GM19351 (cell line): Measurements from ENCODE around the gene S1PR4.
"Not testable (repeated sequence)": the region's sequence is repeated elsewhere in the genome, so short reads cannot be mapped to it uniquely, and the experiment has no call there.

Experiments used
- ATAC-seq: cut with Tn5 transposase; IDR thresholded peaks from one replicate; pipeline ENCODE4 v1.9.1; 2021; ENCODE audit warnings: mild to moderate bottlenecking, moderate library complexity; ENCODE audit not compliant: unreplicated experiment

S1PR4 gene

DNA sequence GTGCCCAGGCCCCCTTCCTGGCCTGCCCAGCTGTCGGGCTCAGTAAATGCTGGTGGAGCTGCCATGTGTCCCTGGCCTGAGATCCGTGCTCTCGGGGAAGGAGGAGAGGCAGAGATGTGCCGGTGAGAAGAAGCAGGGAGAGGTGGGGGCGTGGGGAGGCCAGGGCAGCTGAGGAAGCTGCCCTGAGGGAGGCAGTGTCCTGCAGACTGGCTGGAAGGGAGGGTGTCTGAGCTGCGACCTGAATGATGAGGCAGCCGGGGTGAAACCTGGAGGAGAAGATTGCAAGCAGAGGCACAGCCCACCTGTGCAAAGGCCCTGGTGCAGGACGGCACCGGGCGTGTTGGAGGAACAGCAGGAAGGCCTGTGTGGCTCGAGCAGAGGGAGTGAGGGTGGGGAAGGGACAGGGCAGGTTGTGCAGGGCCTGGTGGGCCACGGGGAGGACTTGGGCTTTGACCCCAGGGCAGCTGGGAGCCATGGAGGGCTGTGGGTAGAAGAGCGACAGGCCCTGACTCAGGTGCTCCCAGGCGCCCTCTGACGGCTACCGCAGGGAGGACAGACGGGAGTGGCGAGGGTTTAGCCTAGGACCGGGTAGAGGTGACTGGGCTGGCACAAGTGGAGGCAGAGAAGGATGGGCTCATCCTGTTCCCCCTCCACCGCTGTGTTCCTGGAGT is 31.9 kb downstream of the S1PR4 start:
- ATAC-seq, result no peak

DNA sequence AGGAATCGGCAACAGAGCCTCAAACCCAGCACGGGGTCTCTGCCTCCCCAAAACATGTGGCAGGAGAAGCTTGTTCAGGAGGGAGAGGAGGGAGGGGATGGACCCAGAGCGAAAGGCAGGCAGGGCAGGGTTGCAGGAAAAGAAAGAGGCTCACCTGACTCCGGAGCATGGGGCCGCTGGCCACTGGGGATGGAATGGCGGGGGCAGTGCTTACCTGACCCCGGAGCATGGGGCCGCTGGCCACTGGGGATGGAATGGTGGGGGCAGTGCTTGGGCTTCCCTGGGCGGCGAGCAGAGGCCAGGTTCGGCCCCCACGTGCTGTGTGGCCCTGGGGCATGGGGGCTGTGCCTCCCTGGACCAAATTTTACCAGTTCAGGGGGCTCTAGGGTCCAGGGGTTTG is 32.6 kb downstream of the S1PR4 start:
- ATAC-seq, result no peak

DNA sequence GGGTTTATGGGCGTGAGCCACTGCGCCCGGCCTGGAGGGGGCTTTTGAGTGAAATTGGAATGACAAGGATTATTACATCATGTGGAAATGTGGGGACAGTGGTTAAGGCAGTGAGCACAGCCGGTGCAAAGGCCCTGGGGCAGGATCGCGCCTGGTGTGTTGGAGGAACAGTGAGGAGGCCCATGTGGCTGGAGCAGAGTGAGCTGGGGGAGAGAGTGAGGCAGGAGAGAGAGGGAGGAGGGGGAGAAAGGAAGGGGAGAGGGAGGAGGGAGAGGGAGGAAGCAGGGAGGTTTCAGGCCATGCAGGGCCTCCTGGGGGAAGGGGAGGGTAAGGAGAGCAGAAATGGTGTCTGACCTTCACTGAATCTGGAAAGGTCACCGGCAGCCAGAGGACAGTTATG is 34.6 kb downstream of the S1PR4 start:
- no peak for ATAC-seq

DNA sequence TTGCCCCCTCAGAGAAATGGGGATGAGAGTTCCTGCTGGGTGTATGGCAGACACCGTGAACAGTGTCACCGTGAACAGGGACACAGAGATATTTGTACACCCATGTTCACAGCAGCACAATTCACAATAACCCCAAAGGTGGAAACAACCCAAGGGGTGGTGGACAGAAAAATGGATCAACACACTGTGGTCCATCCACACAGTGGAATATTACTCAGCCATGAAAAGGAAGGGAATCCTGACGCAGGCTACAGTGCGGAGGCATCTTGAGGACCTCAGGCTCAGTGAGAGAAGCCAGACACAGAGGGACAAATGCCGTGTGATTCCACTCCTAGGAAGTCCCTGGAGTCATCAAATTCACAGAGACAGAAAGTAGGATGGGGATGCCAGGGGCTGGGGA is 38.3 kb downstream of the S1PR4 start:
- ATAC-seq, result no peak

DNA sequence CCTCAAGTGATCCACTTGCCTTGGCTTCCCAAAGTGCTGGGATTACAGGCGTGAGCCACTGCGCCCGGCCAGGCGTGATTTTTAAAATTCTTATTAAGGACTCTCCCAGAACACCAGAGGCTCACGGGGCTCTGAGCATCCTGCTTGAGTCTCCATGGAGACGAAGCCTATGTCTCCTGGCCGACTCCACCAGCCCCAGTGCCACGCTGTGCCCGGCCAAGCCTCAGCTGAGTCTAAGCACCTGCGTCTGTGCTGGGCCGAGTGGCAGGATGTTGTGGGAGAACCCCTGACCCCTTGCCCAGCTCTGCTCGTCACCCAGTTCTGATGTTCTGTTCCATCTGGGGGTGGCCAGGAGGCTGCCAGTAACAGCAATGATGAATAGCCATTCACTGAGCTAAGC is 42.0 kb downstream of the S1PR4 start:
- ATAC-seq, result no peak

DNA sequence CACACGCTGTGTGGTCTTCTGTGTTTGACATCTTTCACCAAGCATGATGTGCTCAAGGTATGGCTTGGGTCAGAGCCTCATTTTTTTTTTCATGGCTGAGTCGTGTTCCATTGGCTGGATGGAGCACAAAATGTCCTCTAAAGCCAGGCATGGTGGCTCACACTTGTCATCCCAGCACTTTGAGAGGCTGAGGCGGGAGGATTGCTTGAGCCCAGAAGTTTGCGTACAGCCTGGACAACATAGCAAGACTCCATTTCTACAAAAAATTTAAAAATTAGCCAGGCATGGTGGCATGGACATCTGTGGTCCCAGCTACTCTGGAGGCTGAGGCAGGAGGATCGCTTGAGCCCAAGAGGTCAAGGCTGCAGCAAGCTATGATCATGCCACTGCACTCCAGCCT is 43.0 kb downstream of the S1PR4 start:
- not testable (repeated sequence) for ATAC-seq

DNA sequence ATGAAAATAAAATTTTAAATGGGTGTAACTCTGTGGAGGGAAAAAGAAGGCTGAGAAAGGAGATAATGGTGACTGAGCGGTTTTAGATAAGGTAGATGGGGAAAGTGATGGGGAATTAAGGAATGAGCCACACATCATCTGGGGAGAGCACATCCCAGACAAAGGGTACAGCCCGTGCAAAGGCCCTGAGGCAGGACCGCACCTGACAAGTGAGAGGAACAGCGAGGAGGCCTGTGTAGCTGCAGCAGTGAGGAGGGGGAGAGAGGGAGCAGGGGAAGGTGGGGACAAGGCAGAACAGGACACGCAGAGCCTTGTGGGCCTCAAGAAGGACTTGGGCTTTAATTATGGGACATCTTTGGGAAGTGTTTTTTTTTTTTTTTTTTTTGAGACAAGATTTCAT is 44.1 kb downstream of the S1PR4 start:
- no peak for ATAC-seq

DNA sequence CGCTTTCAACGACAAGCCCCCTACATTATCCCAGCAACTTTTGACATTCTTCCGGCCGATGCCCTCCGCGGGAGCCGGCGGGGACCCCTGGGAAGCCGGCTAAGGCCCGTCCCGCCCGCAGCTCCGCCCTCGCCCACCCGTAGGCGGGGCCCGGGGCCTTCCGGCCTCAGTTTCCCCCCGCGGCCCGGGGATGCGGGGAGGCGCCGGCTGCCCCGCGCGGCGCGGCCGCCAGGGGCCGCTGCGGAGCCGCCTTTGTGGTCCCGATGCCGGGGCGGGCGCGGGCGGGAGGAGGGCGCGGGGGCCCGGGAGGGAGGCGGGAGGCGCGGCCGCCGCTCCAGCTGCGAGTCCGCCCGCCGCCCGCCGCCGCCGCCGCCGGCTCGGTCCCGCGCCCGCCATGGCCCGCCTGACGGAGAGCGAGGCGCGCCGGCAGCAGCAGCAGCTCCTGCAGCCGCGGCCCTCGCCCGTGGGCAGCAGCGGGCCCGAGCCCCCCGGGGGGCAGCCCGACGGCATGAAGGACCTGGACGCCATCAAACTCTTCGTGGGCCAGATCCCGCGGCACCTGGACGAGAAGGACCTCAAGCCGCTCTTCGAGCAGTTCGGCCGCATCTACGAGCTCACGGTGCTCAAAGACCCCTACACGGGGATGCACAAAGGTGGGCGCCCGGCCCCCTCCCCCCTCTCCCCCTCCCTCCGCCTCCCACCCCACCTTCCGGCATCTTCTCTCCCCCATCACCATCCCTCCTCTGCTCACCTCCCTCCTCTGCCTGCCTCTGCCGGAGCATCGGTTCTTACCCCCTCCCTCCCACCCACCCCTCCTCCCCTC is 46.0 kb downstream of the S1PR4 start, which contains the start of gene CELF5:
TSS of gene CELF5 (plus strand) at position 316 of the 823 bp plus-strand sequence. CDS start at position 395, 79 bp downstream.
- no peak for ATAC-seq

DNA sequence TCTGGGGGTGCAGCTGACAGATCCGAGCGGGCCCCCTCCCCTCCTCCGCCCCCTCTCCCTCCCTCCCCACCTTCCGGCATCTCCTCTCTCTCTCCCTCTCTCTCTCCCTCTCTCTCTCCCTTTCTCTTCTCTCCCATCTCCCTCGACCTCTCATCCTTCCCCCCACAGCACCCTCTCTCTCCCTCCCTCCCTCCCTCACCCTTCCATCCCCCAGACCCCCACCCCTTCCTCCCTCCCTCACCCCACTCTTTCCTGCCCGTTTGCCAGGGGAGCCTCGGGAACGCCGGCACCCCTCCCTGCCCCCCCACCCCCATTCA is 46.6 kb downstream of the S1PR4 start:
- ATAC-seq, result no peak

DNA sequence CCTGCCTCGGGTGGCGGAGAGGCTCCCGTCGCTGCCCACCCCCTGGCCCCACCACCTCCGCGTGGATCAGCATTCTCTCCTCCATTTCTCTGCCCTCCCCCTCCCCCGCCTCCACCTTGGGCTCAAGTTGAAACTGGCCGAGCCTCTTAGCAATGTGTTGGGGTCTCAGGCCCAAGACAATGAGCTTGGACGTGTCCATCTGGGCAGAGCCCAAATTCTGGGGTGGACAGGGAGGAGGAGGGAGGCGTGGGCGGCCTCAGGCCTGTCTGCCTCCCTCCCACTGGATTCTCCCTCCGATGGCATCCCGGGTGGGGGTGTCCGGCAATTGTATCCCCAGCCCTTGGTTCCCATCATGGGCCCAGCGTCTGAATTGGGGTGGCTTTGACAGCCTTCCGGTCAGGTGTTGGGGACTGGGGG is 47.1 kb downstream of the S1PR4 start:
- ATAC-seq, result no peak

DNA sequence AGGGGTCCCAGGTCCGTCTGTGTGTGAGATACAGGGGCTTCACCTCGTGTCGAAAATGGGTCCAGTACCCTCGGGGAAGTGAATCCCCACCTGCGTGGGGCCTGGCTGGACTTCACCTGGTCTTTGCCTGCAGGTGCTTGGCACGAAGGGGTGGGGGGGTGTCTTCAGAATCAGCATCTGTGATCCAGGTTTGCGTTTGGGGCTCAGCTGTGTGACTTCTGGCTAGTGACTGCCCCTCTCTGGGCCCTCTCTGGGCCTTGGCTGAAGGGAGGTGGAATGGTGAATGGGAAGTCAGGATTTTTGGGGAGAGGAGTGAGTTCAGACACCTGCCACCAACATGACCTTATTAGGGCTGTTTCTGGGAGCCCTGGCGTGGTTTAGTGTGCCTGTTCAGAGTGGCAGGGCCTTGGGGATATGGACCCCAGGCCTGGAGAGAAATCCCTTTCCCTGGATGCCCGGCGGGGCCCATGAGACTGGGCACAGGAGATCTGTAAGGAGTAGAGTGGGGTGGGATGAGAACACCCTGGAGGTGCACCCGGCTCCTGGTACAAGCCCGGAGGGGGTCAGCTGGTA is 48.6 kb downstream of the S1PR4 start:
- ATAC-seq, result no peak

DNA sequence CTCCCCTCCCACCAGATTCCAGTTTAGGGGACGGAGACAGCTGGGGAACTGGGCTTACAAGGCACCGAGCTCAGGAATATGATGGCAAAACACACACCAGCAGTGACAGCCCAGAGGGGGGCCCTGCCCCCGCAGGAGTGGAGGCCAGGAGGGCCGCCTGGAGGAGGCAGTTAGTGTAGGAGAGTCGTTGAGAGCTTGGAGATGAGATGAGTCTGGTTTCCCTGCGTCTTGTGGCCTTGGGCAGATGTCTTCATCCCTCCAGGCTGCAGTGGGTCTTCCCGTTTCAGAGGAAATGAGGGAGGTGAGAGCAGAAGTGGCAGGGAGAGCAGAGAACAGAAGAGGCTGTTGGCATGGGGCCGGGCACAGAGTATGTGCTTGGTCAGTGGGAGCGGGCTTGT is 50.8 kb downstream of the S1PR4 start:
- no peak for ATAC-seq
